ENCODE measurements around the gene SLC2A9.

GRCh38 chr4:9963328-9963727 lies 58.0 kb downstream of the SLC2A9 start:
- TF ChIP-seq POLR2A (IDR thresholded peaks at IDR 0.05): no peak
- TF ChIP-seq POLR2AphosphoS5 (IDR thresholded peaks at IDR 0.05): no peak
